GM12878 (cell line): ENCODE data around the gene LRRC73. TPM values are rescaled to one million over a fixed set of nuclear protein-coding genes. Genes with fewer than 3 reads are reported as not detected.

Experiments used
- IRF4 ChIP-seq: IDR thresholded peaks from 2 replicates; pipeline ENCODE4 v1.6.1; 2011; ENCODE audit warnings: low read depth, low read length
- LARP7 ChIP-seq: fragments of 450-650 bp; IDR thresholded peaks from 2 replicates; pipeline ENCODE4 v1.6.1; 2017; ENCODE audit warnings: mild to moderate bottlenecking
- polyA plus RNA-seq, 11 experiments: library from polyadenylated mRNA; depleted of rRNA in 4 of 11; unstranded in 6 of 11; stranded (reverse) in 5 of 11; fragments of >200 nt; fragmentation: Nextera tagmentation in 4 of 11; fragmentation: Illumina TruSeq in 1 of 11; extraction: Ambion mirVana in 4 of 11; extraction: Trizol in 1 of 11; gene quantifications; 1 replicate in 1 of 11; 2 replicates in 10 of 11; pipeline versions ENCODE4 v1.2.1 to v1.2.3, GENCODE V29; 2011 to 2016; ENCODE audit warnings: inconsistent platforms in 2 of 11, missing spikeins in 2 of 11, low read depth in 1 of 11
- total RNA-seq, 4 experiments: library from RNA; depleted of rRNA in 3 of 4; stranded (reverse); fragments of >200 nt in 3 of 4; fragmentation: Illumina TruSeq in 1 of 4; extraction: Trizol in 1 of 4; gene quantifications; 2 replicates each; pipeline versions ENCODE4 v1.2.1 to v1.2.3, GENCODE V29; 2013 to 2021
- TF ChIP-seq, protein P1 (sequence below): fragments of 450-650 bp; IDR thresholded peaks from 2 replicates; pipeline ENCODE4 v1.6.1; 2016; ENCODE audit warnings: mild to moderate bottlenecking, moderate library complexity, borderline replicate concordance
- TF ChIP-seq, protein P2 (sequence below): IDR thresholded peaks from 2 replicates; pipeline ENCODE4 v1.6.1; 2011; ENCODE audit warnings: low read depth, mild to moderate bottlenecking, low read length, moderate library complexity, borderline replicate concordance; ENCODE audit errors: extremely low read depth
- TF ChIP-seq, protein P3 (sequence below): fragments of 450-650 bp; IDR thresholded peaks from 2 replicates; pipeline ENCODE4 v1.6.1; 2017; ENCODE audit warnings: antibody characterized with exemption, mild to moderate bottlenecking, moderate library complexity

The LRRC73 gene
- total and polyA plus RNA-seq, 10 of the 15 experiments (the other 5 are each of a cell fraction or from before 2014, with no cell fraction given) = 0.13 TPM; not detected in 9

DNA sequence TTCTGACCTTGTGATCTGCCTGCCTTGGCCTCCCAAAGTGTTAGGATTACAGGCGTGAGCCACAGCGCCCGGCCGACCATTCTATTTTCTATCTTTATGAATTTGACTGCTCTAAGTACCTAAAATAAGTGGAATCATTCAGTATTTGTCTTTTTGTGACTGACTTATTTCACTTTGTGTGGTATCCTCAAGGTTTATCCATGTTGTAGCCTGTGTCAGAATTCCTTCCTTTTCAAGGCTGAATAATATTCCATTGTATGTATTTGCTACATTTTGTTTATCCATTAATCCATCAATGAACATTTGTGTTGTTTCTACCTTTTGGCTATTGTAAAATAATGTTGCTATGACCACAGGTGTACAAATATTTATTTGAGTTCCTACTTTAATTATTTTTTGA is 37.6 kb downstream of the LRRC73 start (continued):
- TF ChIP-seq IRF4 (no peak), LARP7 (no peak)
- TF ChIP-seq, protein P1, sequence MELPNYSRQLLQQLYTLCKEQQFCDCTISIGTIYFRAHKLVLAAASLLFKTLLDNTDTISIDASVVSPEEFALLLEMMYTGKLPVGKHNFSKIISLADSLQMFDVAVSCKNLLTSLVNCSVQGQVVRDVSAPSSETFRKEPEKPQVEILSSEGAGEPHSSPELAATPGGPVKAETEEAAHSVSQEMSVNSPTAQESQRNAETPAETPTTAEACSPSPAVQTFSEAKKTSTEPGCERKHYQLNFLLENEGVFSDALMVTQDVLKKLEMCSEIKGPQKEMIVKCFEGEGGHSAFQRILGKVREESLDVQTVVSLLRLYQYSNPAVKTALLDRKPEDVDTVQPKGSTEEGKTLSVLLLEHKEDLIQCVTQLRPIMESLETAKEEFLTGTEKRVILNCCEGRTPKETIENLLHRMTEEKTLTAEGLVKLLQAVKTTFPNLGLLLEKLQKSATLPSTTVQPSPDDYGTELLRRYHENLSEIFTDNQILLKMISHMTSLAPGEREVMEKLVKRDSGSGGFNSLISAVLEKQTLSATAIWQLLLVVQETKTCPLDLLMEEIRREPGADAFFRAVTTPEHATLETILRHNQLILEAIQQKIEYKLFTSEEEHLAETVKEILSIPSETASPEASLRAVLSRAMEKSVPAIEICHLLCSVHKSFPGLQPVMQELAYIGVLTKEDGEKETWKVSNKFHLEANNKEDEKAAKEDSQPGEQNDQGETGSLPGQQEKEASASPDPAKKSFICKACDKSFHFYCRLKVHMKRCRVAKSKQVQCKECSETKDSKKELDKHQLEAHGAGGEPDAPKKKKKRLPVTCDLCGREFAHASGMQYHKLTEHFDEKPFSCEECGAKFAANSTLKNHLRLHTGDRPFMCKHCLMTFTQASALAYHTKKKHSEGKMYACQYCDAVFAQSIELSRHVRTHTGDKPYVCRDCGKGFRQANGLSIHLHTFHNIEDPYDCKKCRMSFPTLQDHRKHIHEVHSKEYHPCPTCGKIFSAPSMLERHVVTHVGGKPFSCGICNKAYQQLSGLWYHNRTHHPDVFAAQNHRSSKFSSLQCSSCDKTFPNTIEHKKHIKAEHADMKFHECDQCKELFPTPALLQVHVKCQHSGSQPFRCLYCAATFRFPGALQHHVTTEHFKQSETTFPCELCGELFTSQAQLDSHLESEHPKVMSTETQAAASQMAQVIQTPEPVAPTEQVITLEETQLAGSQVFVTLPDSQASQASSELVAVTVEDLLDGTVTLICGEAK = no peak
- TF ChIP-seq, protein P2, sequence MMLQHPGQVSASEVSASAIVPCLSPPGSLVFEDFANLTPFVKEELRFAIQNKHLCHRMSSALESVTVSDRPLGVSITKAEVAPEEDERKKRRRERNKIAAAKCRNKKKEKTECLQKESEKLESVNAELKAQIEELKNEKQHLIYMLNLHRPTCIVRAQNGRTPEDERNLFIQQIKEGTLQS = no peak
- TF ChIP-seq, protein P3, sequence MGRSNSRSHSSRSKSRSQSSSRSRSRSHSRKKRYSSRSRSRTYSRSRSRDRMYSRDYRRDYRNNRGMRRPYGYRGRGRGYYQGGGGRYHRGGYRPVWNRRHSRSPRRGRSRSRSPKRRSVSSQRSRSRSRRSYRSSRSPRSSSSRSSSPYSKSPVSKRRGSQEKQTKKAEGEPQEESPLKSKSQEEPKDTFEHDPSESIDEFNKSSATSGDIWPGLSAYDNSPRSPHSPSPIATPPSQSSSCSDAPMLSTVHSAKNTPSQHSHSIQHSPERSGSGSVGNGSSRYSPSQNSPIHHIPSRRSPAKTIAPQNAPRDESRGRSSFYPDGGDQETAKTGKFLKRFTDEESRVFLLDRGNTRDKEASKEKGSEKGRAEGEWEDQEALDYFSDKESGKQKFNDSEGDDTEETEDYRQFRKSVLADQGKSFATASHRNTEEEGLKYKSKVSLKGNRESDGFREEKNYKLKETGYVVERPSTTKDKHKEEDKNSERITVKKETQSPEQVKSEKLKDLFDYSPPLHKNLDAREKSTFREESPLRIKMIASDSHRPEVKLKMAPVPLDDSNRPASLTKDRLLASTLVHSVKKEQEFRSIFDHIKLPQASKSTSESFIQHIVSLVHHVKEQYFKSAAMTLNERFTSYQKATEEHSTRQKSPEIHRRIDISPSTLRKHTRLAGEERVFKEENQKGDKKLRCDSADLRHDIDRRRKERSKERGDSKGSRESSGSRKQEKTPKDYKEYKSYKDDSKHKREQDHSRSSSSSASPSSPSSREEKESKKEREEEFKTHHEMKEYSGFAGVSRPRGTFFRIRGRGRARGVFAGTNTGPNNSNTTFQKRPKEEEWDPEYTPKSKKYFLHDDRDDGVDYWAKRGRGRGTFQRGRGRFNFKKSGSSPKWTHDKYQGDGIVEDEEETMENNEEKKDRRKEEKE = no peak
